H9 (cell line): Measurements from ENCODE around the gene VPS25. TPM values are rescaled to one million over a fixed set of nuclear protein-coding genes. Genes with fewer than 3 reads are reported as not detected.

ENCODE experiments used
- DNase-seq: peaks from one replicate; pipeline ENCODE4 v3.0.0-alpha.2; 2017
- H2AFZ ChIP-seq: one replicate; pipeline ENCODE4 v1.6.1; 2013; ENCODE audit warnings: mild to moderate bottlenecking, low read length, control low read depth, moderate library complexity
- H2AK5ac ChIP-seq: 2 replicates; pipeline ENCODE4 v1.6.1; 2013; ENCODE audit warnings: low read length, control low read depth, mixed read lengths; ENCODE audit not compliant: insufficient read length
- H2BK120ac ChIP-seq: one replicate; pipeline ENCODE4 v1.6.1; 2013; ENCODE audit warnings: low read depth, mild to moderate bottlenecking, low read length, control low read depth, inconsistent platforms; ENCODE audit not compliant: poor library complexity, severe bottlenecking
- H2BK12ac ChIP-seq: 2 replicates; pipeline ENCODE4 v1.6.1; 2013; ENCODE audit warnings: low read length, control low read depth, mixed read lengths, low read depth; ENCODE audit not compliant: insufficient read length
- H2BK15ac ChIP-seq: 2 replicates; pipeline ENCODE4 v1.6.1; 2013; ENCODE audit warnings: low read depth, low read length, control low read depth
- H2BK20ac ChIP-seq: one replicate; pipeline ENCODE4 v1.6.1; 2013; ENCODE audit warnings: low read depth, mild to moderate bottlenecking, low read length, control low read depth, inconsistent platforms; ENCODE audit not compliant: poor library complexity, severe bottlenecking
- H2BK5ac ChIP-seq: 2 replicates; pipeline ENCODE4 v1.6.1; 2013; ENCODE audit warnings: low read length, control low read depth, mixed read lengths; ENCODE audit not compliant: insufficient read length
- H3K14ac ChIP-seq: 2 replicates; pipeline ENCODE4 v1.6.1; 2013; ENCODE audit warnings: low read length, control low read depth; ENCODE audit not compliant: insufficient read depth
- H3K18ac ChIP-seq: 2 replicates; pipeline ENCODE4 v1.6.1; 2013; ENCODE audit warnings: low read depth, mild to moderate bottlenecking, mixed read lengths, low read length, control low read depth; ENCODE audit not compliant: insufficient read length
- H3K23ac ChIP-seq: 2 replicates; pipeline ENCODE4 v1.6.1; 2013; ENCODE audit warnings: low read length, control low read depth, mixed read lengths, low read depth; ENCODE audit not compliant: insufficient read length
- H3K23me2 ChIP-seq: 2 replicates; pipeline ENCODE4 v1.6.1; 2013; ENCODE audit warnings: low read depth, mild to moderate bottlenecking, mixed read lengths, low read length, control low read depth; ENCODE audit not compliant: insufficient read length, poor library complexity, severe bottlenecking
- H3K27ac ChIP-seq: 2 replicates; pipeline ENCODE4 v1.5.1; 2013; ENCODE audit warnings: low read length, control low read depth, mixed read lengths, low read depth; ENCODE audit not compliant: insufficient read length
- H3K27me3 ChIP-seq: 2 replicates; pipeline ENCODE4 v1.6.1; 2013; ENCODE audit warnings: low read length, control low read depth, inconsistent platforms; ENCODE audit not compliant: insufficient read depth
- H3K4ac ChIP-seq: 2 replicates; pipeline ENCODE4 v1.6.1; 2013; ENCODE audit warnings: low read depth, mild to moderate bottlenecking, control low read depth, inconsistent platforms, low read length, moderate library complexity
- H3K4me1 ChIP-seq: 2 replicates; pipeline ENCODE4 v1.6.1; 2013; ENCODE audit warnings: low read length, control low read depth, inconsistent platforms; ENCODE audit not compliant: insufficient read depth
- H3K4me2 ChIP-seq: 2 replicates; pipeline ENCODE4 v1.6.1; 2013; ENCODE audit warnings: low read length, control low read depth, mixed read lengths; ENCODE audit not compliant: insufficient read length, insufficient read depth
- H3K56ac ChIP-seq: 2 replicates; pipeline ENCODE4 v1.6.1; 2013; ENCODE audit warnings: low read depth, mild to moderate bottlenecking, mixed read lengths, low read length, control low read depth; ENCODE audit not compliant: insufficient read length
- H3K79me1 ChIP-seq: 2 replicates; pipeline ENCODE4 v1.6.1; 2013; ENCODE audit warnings: low read depth, mild to moderate bottlenecking, moderate library complexity, low read length, control low read depth, inconsistent platforms; ENCODE audit not compliant: insufficient read depth, poor library complexity, severe bottlenecking
- H3K79me2 ChIP-seq: 2 replicates; pipeline ENCODE4 v1.6.1; 2013; ENCODE audit warnings: low read length, control low read depth, inconsistent platforms; ENCODE audit not compliant: insufficient read depth
- H3K9ac ChIP-seq: 2 replicates; pipeline ENCODE4 v1.6.1; 2013; ENCODE audit warnings: low read length, control low read depth, mixed read lengths; ENCODE audit not compliant: insufficient read length; ENCODE audit errors: extremely low read depth
- H3K9me3 ChIP-seq: one replicate; pipeline ENCODE4 v1.6.1; 2013; ENCODE audit warnings: low read depth, low read length, inconsistent platforms; ENCODE audit not compliant: control insufficient read depth
- H3T11ph ChIP-seq: one replicate; pipeline ENCODE4 v1.6.1; 2013; ENCODE audit warnings: mild to moderate bottlenecking, low read length, control low read depth, inconsistent platforms
- H4K20me1 ChIP-seq: one replicate; pipeline ENCODE4 v1.6.1; 2013; ENCODE audit not compliant: control insufficient read depth, insufficient read length, insufficient read depth
- H4K5ac ChIP-seq: 2 replicates; pipeline ENCODE4 v1.6.1; 2013; ENCODE audit warnings: low read depth, mild to moderate bottlenecking, mixed read lengths, low read length, control low read depth; ENCODE audit not compliant: insufficient read length
- H4K8ac ChIP-seq: replicated peaks from 2 replicates; pipeline ENCODE4 v1.6.1; 2013; ENCODE audit warnings: low read length, control low read depth, mixed read lengths, low read depth; ENCODE audit not compliant: insufficient read length
- H4K91ac ChIP-seq: 2 replicates; pipeline ENCODE4 v1.6.1; 2013; ENCODE audit warnings: low read depth, mild to moderate bottlenecking, moderate library complexity, mixed read lengths, low read length, control low read depth; ENCODE audit not compliant: insufficient read length
- H3K27ac Mint-ChIP-seq, 3 experiments: 2 replicates in 2 of 3; 3 replicates in 1 of 3; pipeline ENCODE4 v1.8.0; 2020 to 2021; ENCODE audit warnings: mixed read lengths in 3 of 3, mild to moderate bottlenecking in 1 of 3, moderate library complexity in 1 of 3
- H3K27me3 Mint-ChIP-seq: 2 replicates; pipeline ENCODE4 v1.8.0; 2021; ENCODE audit warnings: low read depth, mild to moderate bottlenecking, moderate library complexity, mixed read lengths
- H3K36me3 Mint-ChIP-seq, 3 experiments: 2 replicates in 2 of 3; 3 replicates in 1 of 3; pipeline ENCODE4 v1.8.0; 2020 to 2021; ENCODE audit warnings: low read depth in 3 of 3, mixed read lengths in 3 of 3; ENCODE audit not compliant: insufficient read depth in 1 of 3
- H3K4me1 Mint-ChIP-seq, 2 experiments: 2 replicates each; pipeline ENCODE4 v1.8.0; 2020; ENCODE audit warnings: mixed read lengths in 2 of 2
- H3K4me3 Mint-ChIP-seq, 2 experiments: 2 replicates in 1 of 2; 3 replicates in 1 of 2; pipeline ENCODE4 v1.8.0; 2020 to 2021; ENCODE audit warnings: mild to moderate bottlenecking in 2 of 2, mixed read lengths in 2 of 2, moderate library complexity in 1 of 2
- H3K9me3 Mint-ChIP-seq, 2 experiments: 2 replicates in 1 of 2; 3 replicates in 1 of 2; pipeline ENCODE4 v1.8.0; 2020; ENCODE audit warnings: mild to moderate bottlenecking in 2 of 2, mixed read lengths in 2 of 2, moderate library complexity in 1 of 2
- WGBS: extraction: QIAGEN DNeasy Blood & Tissue Kit; methylation state at CpG from one replicate; pipeline ENCODE4 v1.1.7; 2013; ENCODE audit warnings: missing lambda C conversion rate, low lambda C conversion rate, mixed read lengths; ENCODE audit not compliant: insufficient read length; ENCODE audit errors: extremely low coverage; 5-methylcytosine and 5-hydroxymethylcytosine counted together
- total RNA-seq: library from RNA; stranded (reverse); gene quantifications from 2 replicates; pipeline ENCODE4 v1.2.1, GENCODE V29; 2021
- TF ChIP-seq, protein P1 (sequence below): fragments of 200-600 bp; sonication (generic); conservative IDR thresholded peaks from 3 replicates; pipeline ENCODE4 v1.8.0; 2021; ENCODE audit warnings: antibody characterized with exemption, mild to moderate bottlenecking

Gene VPS25
- total RNA-seq, 1 experiment from 2014 or later, result 113 TPM

DNA sequence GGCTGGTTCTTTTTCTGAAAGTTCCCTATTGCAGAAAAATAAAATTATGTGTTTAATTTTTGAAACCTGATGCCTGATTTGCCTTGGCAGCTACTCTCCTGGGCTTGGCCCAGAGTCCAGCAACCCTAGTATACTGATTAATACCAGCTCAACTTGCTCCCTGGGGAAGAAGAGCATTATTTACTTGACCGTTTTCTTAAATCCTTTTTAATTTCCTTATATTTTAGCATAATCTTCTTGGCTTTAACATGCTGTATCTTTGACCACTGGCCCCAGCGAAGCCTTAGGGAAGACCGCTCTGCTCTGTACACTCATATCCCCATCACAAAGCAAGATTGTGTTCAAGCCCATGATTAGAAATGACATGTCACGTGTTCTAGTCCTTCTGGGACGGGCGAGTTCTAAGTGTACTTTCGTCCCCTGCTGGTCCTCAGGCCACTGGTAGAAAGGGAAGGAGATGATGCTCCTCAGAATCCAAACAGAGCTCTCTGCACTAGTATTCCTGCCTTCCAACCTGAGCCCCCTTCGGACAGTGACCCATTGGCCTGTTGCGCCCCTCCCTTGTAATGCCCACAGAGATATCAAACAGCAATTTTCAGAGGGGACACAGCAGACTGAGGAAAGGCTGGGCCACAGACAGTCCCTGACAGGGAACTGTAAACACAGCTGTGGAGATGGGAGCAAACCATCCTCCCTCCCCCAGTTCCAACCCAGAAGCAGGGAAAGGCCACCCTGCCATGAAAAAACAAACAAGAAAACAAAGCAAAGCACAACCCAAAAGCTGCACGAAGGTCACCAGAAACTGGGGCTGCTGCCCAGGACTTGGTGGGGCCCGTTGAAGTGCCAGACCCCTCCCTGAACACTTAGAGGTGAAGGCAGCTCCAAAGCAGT is 24.1 kb upstream of the VPS25 start:
- Histone ChIP-seq H2BK15ac (no peak overlapping the region), H2AK5ac (no peak overlapping the region), H4K20me1 (no peaks in the 10 kb centered on the region), H4K8ac (no peak overlapping the region), H2BK5ac (no peak overlapping the region), H3K56ac (no peak overlapping the region), H3K23ac (no peak overlapping the region), H3K4me1 (peaks cover 2% of the 10 kb centered on the region; the same call in 1 of the 2 replicates), H2BK20ac (no peak overlapping the region), H3T11ph (no peak overlapping the region), H3K9ac (no peak overlapping the region), H3K14ac (no peak overlapping the region), H3K4ac (no peak overlapping the region), H3K27me3 (peaks cover 2% of the 10 kb centered on the region; the same call in 1 of the 2 replicates), H4K91ac (no peak overlapping the region), H3K27ac (no peak overlapping the region), H2BK120ac (no peak overlapping the region), H3K4me2 (no peak overlapping the region), H3K79me2 (no peaks in the 10 kb centered on the region), H3K23me2 (peaks cover 3% of the 10 kb centered on the region), H2BK12ac (no peak overlapping the region), H3K18ac (no peak overlapping the region), H3K79me1 (no peaks in the 10 kb centered on the region), H2AFZ (no peak overlapping the region), H3K9me3 (no peaks in the 10 kb centered on the region), H4K5ac (no peak overlapping the region)
- peaks cover 19% of the 10 kb centered on the region in 2 experiments for H3K4me1 Mint-ChIP-seq
- no peak for DNase-seq
- H3K9me3 Mint-ChIP-seq, result peaks cover 4 to 8% of the 10 kb centered on the region in 2 experiments; a peak in 4 of 5 replicates
- TF ChIP-seq, protein P1, sequence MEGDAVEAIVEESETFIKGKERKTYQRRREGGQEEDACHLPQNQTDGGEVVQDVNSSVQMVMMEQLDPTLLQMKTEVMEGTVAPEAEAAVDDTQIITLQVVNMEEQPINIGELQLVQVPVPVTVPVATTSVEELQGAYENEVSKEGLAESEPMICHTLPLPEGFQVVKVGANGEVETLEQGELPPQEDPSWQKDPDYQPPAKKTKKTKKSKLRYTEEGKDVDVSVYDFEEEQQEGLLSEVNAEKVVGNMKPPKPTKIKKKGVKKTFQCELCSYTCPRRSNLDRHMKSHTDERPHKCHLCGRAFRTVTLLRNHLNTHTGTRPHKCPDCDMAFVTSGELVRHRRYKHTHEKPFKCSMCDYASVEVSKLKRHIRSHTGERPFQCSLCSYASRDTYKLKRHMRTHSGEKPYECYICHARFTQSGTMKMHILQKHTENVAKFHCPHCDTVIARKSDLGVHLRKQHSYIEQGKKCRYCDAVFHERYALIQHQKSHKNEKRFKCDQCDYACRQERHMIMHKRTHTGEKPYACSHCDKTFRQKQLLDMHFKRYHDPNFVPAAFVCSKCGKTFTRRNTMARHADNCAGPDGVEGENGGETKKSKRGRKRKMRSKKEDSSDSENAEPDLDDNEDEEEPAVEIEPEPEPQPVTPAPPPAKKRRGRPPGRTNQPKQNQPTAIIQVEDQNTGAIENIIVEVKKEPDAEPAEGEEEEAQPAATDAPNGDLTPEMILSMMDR, result no peak
- no CpG with 5 or more reads among the region's 11 CpGs for WGBS
- H3K36me3 Mint-ChIP-seq, result no peaks in the 10 kb centered on the region; a peak in 1 of 7 replicates
- H3K27me3 Mint-ChIP-seq, result peaks cover 38% of the 10 kb centered on the region
- no peak overlapping the region for H3K27ac Mint-ChIP-seq
- no peak overlapping the region for H3K4me3 Mint-ChIP-seq
